Activated T-helper 1 cell treated with anti-CD3 and anti-CD28 coated beads, Interleukin-12 subunit alpha, Interleukin-12 subunit beta, Interleukin-2, Interleukin-4 antibody, amounts not matched to agents 30 ng/mL and 10 ng/mL and 1 ng/mL, durations not matched to agents 14 hours and 24 hours and 36 hours (primary cell): Measurements from ENCODE around the gene AGXT2. TPM values are rescaled to one million over a fixed set of nuclear protein-coding genes. Genes with fewer than 3 reads are reported as not detected.

Experiments used
- DNase-seq: peaks from one replicate; pipeline ENCODE4 v3.0.0; 2021; ENCODE audit warnings: low spot score
- H3K27ac Mint-ChIP-seq: one replicate; pipeline ENCODE4 v1.8.0; 2021; ENCODE audit warnings: mild to moderate bottlenecking, mixed read lengths
- H3K27me3 Mint-ChIP-seq: one replicate; pipeline ENCODE4 v1.8.0; 2022; ENCODE audit warnings: mild to moderate bottlenecking, moderate library complexity, mixed read lengths; ENCODE audit not compliant: insufficient read depth
- H3K36me3 Mint-ChIP-seq: one replicate; pipeline ENCODE4 v1.8.0; 2021; ENCODE audit warnings: low read depth, mixed read lengths
- H3K4me1 Mint-ChIP-seq: one replicate; pipeline ENCODE4 v1.8.0; 2021; ENCODE audit warnings: low read depth, mixed read lengths
- H3K4me3 Mint-ChIP-seq: one replicate; pipeline ENCODE4 v1.8.0; 2021; ENCODE audit warnings: mild to moderate bottlenecking, moderate library complexity, mixed read lengths
- H3K9me3 Mint-ChIP-seq: one replicate; pipeline ENCODE4 v1.8.0; 2021; ENCODE audit warnings: mixed read lengths
- intact Hi-C: fragments of 100-400 bp; cut with micrococcal nuclease; formaldehyde crosslinking; loops from one replicate; pipeline ENCODE4 v1.15.1; 2024
- total RNA-seq: library from RNA; stranded (reverse); gene quantifications from 2 replicates; pipeline ENCODE4 v1.2.3, GENCODE V29; 2022

Gene AGXT2
- total RNA-seq, 1 donor from 2014 or later: not detected

- Mint-ChIP-seq H3K27ac (no peak overlapping the region), H3K27me3 (peaks cover 6% of the 10 kb centered on the region), H3K36me3 (no peaks in the 10 kb centered on the region), H3K4me1 (no peaks in the 10 kb centered on the region), H3K4me3 (no peak overlapping the region), H3K9me3 (no peaks in the 10 kb centered on the region)
- no peak for DNase-seq
- intact Hi-C loops: no loop called here
Observed at GRCh38 chr5:35073160-35073559, 25.4 kb upstream of the AGXT2 start.

- H3K4me3 Mint-ChIP-seq: no peak overlapping the region
- H3K27ac Mint-ChIP-seq: no peak overlapping the region
- H3K27me3 Mint-ChIP-seq: peaks cover 6% of the 10 kb centered on the region
- DNase-seq: no peak
- H3K9me3 Mint-ChIP-seq: no peaks in the 10 kb centered on the region
- no peaks in the 10 kb centered on the region for H3K36me3 Mint-ChIP-seq
- no peaks in the 10 kb centered on the region for H3K4me1 Mint-ChIP-seq
- intact Hi-C loops: no loop called here
Observed at GRCh38 chr5:35069188-35069587, 21.4 kb upstream of the AGXT2 start.

- Mint-ChIP-seq H3K27me3 (peaks cover 8% of the 10 kb centered on the region), H3K27ac (no peak overlapping the region), H3K9me3 (no peaks in the 10 kb centered on the region), H3K4me1 (no peaks in the 10 kb centered on the region), H3K4me3 (no peak overlapping the region), H3K36me3 (no peaks in the 10 kb centered on the region)
- DNase-seq: no peak
- intact Hi-C loops: no loop called here
Observed at GRCh38 chr5:35067985-35068384, 20.2 kb upstream of the AGXT2 start.

- H3K27me3 Mint-ChIP-seq: peaks cover 8% of the 10 kb centered on the region
- H3K27ac Mint-ChIP-seq: no peak overlapping the region
- H3K4me1 Mint-ChIP-seq: no peaks in the 10 kb centered on the region
- no peak overlapping the region for H3K4me3 Mint-ChIP-seq
- no peak for DNase-seq
- H3K9me3 Mint-ChIP-seq: no peaks in the 10 kb centered on the region
- intact Hi-C loops: no loop called here
- H3K36me3 Mint-ChIP-seq: no peaks in the 10 kb centered on the region
Observed at GRCh38 chr5:35066260-35066795, 18.6 kb upstream of the AGXT2 start.

- Mint-ChIP-seq H3K27ac (no peak overlapping the region), H3K36me3 (no peaks in the 10 kb centered on the region), H3K27me3 (peaks cover 16% of the 10 kb centered on the region), H3K9me3 (no peaks in the 10 kb centered on the region), H3K4me3 (no peak overlapping the region), H3K4me1 (no peaks in the 10 kb centered on the region)
- no peak for DNase-seq
- intact Hi-C loops: no loop called here
Observed at GRCh38 chr5:35063414-35063813, 15.7 kb upstream of the AGXT2 start.

GRCh38 chr5:35061211-35061770, 13.5 kb upstream of the AGXT2 start:
- Mint-ChIP-seq H3K4me3 (no peak overlapping the region), H3K9me3 (no peaks in the 10 kb centered on the region), H3K36me3 (no peaks in the 10 kb centered on the region), H3K27ac (no peak overlapping the region), H3K27me3 (peaks cover 25% of the 10 kb centered on the region), H3K4me1 (no peaks in the 10 kb centered on the region)
- DNase-seq: no peak
- intact Hi-C loops: no loop called here

GRCh38 chr5:35060236-35060635, 12.5 kb upstream of the AGXT2 start:
- H3K36me3 Mint-ChIP-seq: no peaks in the 10 kb centered on the region
- intact Hi-C loops: no loop called here
- no peaks in the 10 kb centered on the region for H3K9me3 Mint-ChIP-seq
- no peaks in the 10 kb centered on the region for H3K4me1 Mint-ChIP-seq
- H3K27ac Mint-ChIP-seq: no peak overlapping the region
- H3K4me3 Mint-ChIP-seq: no peak overlapping the region
- H3K27me3 Mint-ChIP-seq: peaks cover 25% of the 10 kb centered on the region
- DNase-seq: no peak

GRCh38 chr5:35059251-35059650, 11.5 kb upstream of the AGXT2 start:
- Mint-ChIP-seq H3K27me3 (peaks cover 25% of the 10 kb centered on the region), H3K4me1 (no peaks in the 10 kb centered on the region), H3K9me3 (no peaks in the 10 kb centered on the region), H3K4me3 (no peak overlapping the region), H3K36me3 (no peaks in the 10 kb centered on the region), H3K27ac (no peak overlapping the region)
- intact Hi-C loops: no loop called here
- no peak for DNase-seq

GRCh38 chr5:35058374-35058788, 10.6 kb upstream of the AGXT2 start:
- H3K27ac Mint-ChIP-seq: no peak overlapping the region
- no peaks in the 10 kb centered on the region for H3K4me1 Mint-ChIP-seq
- peaks cover 22% of the 10 kb centered on the region for H3K27me3 Mint-ChIP-seq
- no peak for DNase-seq
- H3K9me3 Mint-ChIP-seq: no peaks in the 10 kb centered on the region
- no peak overlapping the region for H3K4me3 Mint-ChIP-seq
- intact Hi-C loops: no loop called here
- no peaks in the 10 kb centered on the region for H3K36me3 Mint-ChIP-seq

- intact Hi-C loops: no loop called here
- H3K27me3 Mint-ChIP-seq: peaks cover 22% of the 10 kb centered on the region
- no peaks in the 10 kb centered on the region for H3K9me3 Mint-ChIP-seq
- H3K4me3 Mint-ChIP-seq: no peak overlapping the region
- H3K27ac Mint-ChIP-seq: no peak overlapping the region
- no peak for DNase-seq
- H3K36me3 Mint-ChIP-seq: no peaks in the 10 kb centered on the region
- no peaks in the 10 kb centered on the region for H3K4me1 Mint-ChIP-seq
Observed at GRCh38 chr5:35056686-35057085, 8.9 kb upstream of the AGXT2 start.

- no peak overlapping the region for H3K27ac Mint-ChIP-seq
- no peaks in the 10 kb centered on the region for H3K4me1 Mint-ChIP-seq
- no peaks in the 10 kb centered on the region for H3K9me3 Mint-ChIP-seq
- H3K4me3 Mint-ChIP-seq: no peak overlapping the region
- DNase-seq: no peak
- intact Hi-C loops: no loop called here
- peaks cover 11% of the 10 kb centered on the region for H3K27me3 Mint-ChIP-seq
- no peaks in the 10 kb centered on the region for H3K36me3 Mint-ChIP-seq
Observed at GRCh38 chr5:35052838-35053237, 5.1 kb upstream of the AGXT2 start.

- no peak for DNase-seq
- H3K4me3 Mint-ChIP-seq: no peak overlapping the region
- H3K9me3 Mint-ChIP-seq: no peaks in the 10 kb centered on the region
- no peak overlapping the region for H3K27ac Mint-ChIP-seq
- no peaks in the 10 kb centered on the region for H3K4me1 Mint-ChIP-seq
- no peaks in the 10 kb centered on the region for H3K36me3 Mint-ChIP-seq
- intact Hi-C loops: no loop called here
- peaks cover 2% of the 10 kb centered on the region for H3K27me3 Mint-ChIP-seq
Observed at GRCh38 chr5:35050541-35051126, 2.9 kb upstream of the AGXT2 start.

- Mint-ChIP-seq H3K27ac (no peak overlapping the region), H3K27me3 (peaks cover 2% of the 10 kb centered on the region), H3K36me3 (no peaks in the 10 kb centered on the region), H3K9me3 (no peaks in the 10 kb centered on the region), H3K4me3 (no peak overlapping the region), H3K4me1 (no peaks in the 10 kb centered on the region)
- intact Hi-C loops: no loop called here
- DNase-seq: no peak
Observed at GRCh38 chr5:35048910-35049309, 1.2 kb upstream of the AGXT2 start.

- no peaks in the 10 kb centered on the region for H3K4me1 Mint-ChIP-seq
- no peaks in the 10 kb centered on the region for H3K9me3 Mint-ChIP-seq
- DNase-seq: no peak
- no peak overlapping the region for H3K27ac Mint-ChIP-seq
- H3K36me3 Mint-ChIP-seq: no peaks in the 10 kb centered on the region
- intact Hi-C loops: no loop called here
- peaks cover 6% of the 10 kb centered on the region for H3K27me3 Mint-ChIP-seq
- H3K4me3 Mint-ChIP-seq: no peak overlapping the region
Observed at GRCh38 chr5:35046774-35047173, 975 bp downstream of the AGXT2 start.
